Measurements from ENCODE around the gene UIMC1. TPM values are rescaled to one million over a fixed set of nuclear protein-coding genes. Genes with fewer than 3 reads are reported as not detected.

The UIMC1 gene
- total RNA-seq, 1 donor from 2014 or later, result 67.7 TPM

DNA sequence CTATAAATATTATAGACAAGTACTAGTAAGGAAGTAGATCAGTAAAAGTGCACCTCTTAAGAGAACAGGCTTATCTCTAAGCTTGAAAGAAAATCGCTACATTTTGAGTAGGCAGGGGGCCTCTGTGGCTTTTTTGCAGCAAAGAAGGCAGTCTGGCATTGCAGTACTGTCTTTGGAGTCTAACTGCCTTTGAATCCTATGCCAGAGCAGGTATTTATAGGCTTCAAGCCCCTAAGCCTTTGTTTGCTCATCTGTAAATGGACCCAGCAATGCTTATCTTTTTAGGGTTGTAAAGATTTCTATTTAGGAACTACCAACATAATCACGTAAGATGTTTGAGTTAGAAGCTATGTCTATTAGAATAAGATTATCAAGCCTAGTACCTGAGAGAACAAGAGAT is 83.8 kb downstream of the UIMC1 start:
- no peak overlapping the region for H3K4me3 Mint-ChIP-seq
- H3K36me3 ChIP-seq, result peaks cover 5% of the 10 kb centered on the region
- H3K27me3 ChIP-seq, result no peaks in the 10 kb centered on the region
- peak; percentile 20 for DNase-seq (ENCODE audit: low spot score)
- H3K9me3 Mint-ChIP-seq, result no peaks in the 10 kb centered on the region
- H3F3A ChIP-seq (ENCODE audit: low read depth), result peaks cover 23% of the 10 kb centered on the region
- no peak overlapping the region for H2AFZ ChIP-seq (replicated peaks)
- peak overlapping the region; percentile 21 for H3K4me3 ChIP-seq
- no peaks in the 10 kb centered on the region for H3K9me3 ChIP-seq (ENCODE audit: low read depth)
- peaks cover 3% of the 10 kb centered on the region for H3K79me2 ChIP-seq (ENCODE audit: low read depth)
- peaks cover 35% of the 10 kb centered on the region for H3K4me1 Mint-ChIP-seq
- no peak overlapping the region for H3K9ac ChIP-seq
- peak overlapping the region; percentile 60 for H3K27ac ChIP-seq
- H4K20me1 ChIP-seq (ENCODE audit: low read depth), result peaks cover 28% of the 10 kb centered on the region
- H3K27ac Mint-ChIP-seq, result no peak overlapping the region
- H3K36me3 Mint-ChIP-seq, result peaks cover 15% of the 10 kb centered on the region
- H3K4me2 ChIP-seq, result peak overlapping the region; percentile 72
- no peaks in the 10 kb centered on the region for H3K27me3 Mint-ChIP-seq (ENCODE audit: insufficient read depth, low read depth)
- peaks cover 29% of the 10 kb centered on the region for H3K4me1 ChIP-seq
- TF ChIP-seq EZH2 (IDR thresholded peaks at IDR 0.05) (no peak), EZH2phosphoT487 (IDR thresholded peaks at IDR 0.05) (no peak)
- TF ChIP-seq, protein P1, sequence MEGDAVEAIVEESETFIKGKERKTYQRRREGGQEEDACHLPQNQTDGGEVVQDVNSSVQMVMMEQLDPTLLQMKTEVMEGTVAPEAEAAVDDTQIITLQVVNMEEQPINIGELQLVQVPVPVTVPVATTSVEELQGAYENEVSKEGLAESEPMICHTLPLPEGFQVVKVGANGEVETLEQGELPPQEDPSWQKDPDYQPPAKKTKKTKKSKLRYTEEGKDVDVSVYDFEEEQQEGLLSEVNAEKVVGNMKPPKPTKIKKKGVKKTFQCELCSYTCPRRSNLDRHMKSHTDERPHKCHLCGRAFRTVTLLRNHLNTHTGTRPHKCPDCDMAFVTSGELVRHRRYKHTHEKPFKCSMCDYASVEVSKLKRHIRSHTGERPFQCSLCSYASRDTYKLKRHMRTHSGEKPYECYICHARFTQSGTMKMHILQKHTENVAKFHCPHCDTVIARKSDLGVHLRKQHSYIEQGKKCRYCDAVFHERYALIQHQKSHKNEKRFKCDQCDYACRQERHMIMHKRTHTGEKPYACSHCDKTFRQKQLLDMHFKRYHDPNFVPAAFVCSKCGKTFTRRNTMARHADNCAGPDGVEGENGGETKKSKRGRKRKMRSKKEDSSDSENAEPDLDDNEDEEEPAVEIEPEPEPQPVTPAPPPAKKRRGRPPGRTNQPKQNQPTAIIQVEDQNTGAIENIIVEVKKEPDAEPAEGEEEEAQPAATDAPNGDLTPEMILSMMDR (IDR thresholded peaks at IDR 0.05), result no peak

DNA sequence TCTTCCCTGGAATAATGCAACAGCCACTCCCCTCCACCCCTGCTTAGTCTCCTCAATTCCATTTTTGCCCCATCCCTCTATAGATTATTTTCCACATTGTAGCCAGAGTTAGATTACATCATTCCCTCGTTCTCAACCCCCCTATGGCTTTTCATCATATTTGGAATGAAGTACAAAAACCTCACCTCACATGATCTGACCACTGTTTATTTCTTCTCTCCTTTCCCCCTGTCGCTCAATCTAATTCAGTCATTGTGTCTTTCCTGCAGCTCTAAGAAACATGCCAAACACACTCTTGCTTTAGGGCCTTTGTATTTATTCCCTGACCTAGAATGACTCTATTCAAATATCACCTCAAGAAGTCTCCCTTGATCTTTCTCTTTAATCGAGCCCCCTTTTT is 84.9 kb downstream of the UIMC1 start:
- H3K27me3 ChIP-seq, result no peaks in the 10 kb centered on the region
- H3K4me1 ChIP-seq, result peaks cover 29% of the 10 kb centered on the region
- H3K9ac ChIP-seq, result no peak overlapping the region
- no peaks in the 10 kb centered on the region for H3K9me3 ChIP-seq (ENCODE audit: low read depth)
- H3K9me3 Mint-ChIP-seq, result no peaks in the 10 kb centered on the region
- DNase-seq (ENCODE audit: low spot score), result peak; percentile 69
- peaks cover 35% of the 10 kb centered on the region for H3K4me1 Mint-ChIP-seq
- no peaks in the 10 kb centered on the region for H3K27me3 Mint-ChIP-seq (ENCODE audit: insufficient read depth, low read depth)
- H4K20me1 ChIP-seq (ENCODE audit: low read depth), result peaks cover 34% of the 10 kb centered on the region
- peaks cover 14% of the 10 kb centered on the region for H3K36me3 Mint-ChIP-seq
- H3K79me2 ChIP-seq (ENCODE audit: low read depth), result peaks cover 3% of the 10 kb centered on the region
- no peak overlapping the region for H3K4me3 Mint-ChIP-seq
- H2AFZ ChIP-seq (replicated peaks), result no peak overlapping the region
- peak overlapping the region; percentile 0 for H3K27ac Mint-ChIP-seq
- H3K4me3 ChIP-seq, result peak overlapping the region; percentile 21
- peak overlapping the region; percentile 60 for H3K27ac ChIP-seq
- peaks cover 23% of the 10 kb centered on the region for H3F3A ChIP-seq (ENCODE audit: low read depth)
- TF ChIP-seq, protein P1 (IDR thresholded peaks at IDR 0.05), result no peak
- TF ChIP-seq EZH2 (IDR thresholded peaks at IDR 0.05), result no peak
- no peak for TF ChIP-seq EZH2phosphoT487 (IDR thresholded peaks at IDR 0.05)
- H3K36me3 ChIP-seq, result peaks cover 5% of the 10 kb centered on the region
- H3K4me2 ChIP-seq, result peak overlapping the region; percentile 72

DNA sequence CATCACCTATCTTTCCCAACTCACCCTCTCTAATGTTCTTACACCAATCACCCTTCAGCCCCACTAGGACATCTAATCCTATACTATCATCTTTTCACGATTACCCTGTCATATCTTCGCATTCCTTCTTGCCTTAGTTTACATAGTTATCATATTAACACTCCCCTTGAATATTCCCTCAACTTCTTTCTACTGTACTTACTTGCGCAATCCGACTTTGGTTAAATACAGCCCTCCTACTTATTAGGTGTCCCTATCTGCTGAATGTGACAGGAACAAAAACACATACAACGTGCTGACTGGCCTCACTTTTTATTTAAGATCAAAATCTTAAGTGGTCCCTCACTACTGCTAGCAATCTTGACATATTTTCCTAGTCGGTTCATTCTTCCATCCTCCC is 88.0 kb downstream of the UIMC1 start:
- Mint-ChIP-seq H3K4me3 (no peak overlapping the region), H3K36me3 (peaks cover 6% of the 10 kb centered on the region), H3K9me3 (no peaks in the 10 kb centered on the region), H3K27me3 (ENCODE audit: insufficient read depth, low read depth) (no peaks in the 10 kb centered on the region), H3K27ac (no peak overlapping the region), H3K4me1 (peaks cover 32% of the 10 kb centered on the region)
- H3K4me1 ChIP-seq, result peaks cover 29% of the 10 kb centered on the region
- H3K9me3 ChIP-seq (ENCODE audit: low read depth), result no peaks in the 10 kb centered on the region
- no peak for DNase-seq (ENCODE audit: low spot score)
- H3K4me2 ChIP-seq, result no peak overlapping the region
- H3K27me3 ChIP-seq, result no peaks in the 10 kb centered on the region
- H3K4me3 ChIP-seq, result no peak overlapping the region
- H3K27ac ChIP-seq, result no peak overlapping the region
- peaks cover 40% of the 10 kb centered on the region for H4K20me1 ChIP-seq (ENCODE audit: low read depth)
- peaks cover 23% of the 10 kb centered on the region for H3F3A ChIP-seq (ENCODE audit: low read depth)
- no peak overlapping the region for H3K9ac ChIP-seq
- H3K36me3 ChIP-seq, result no peaks in the 10 kb centered on the region
- H3K79me2 ChIP-seq (ENCODE audit: low read depth), result peaks cover 3% of the 10 kb centered on the region
- TF ChIP-seq EZH2phosphoT487 (IDR thresholded peaks at IDR 0.05) (no peak), EZH2 (IDR thresholded peaks at IDR 0.05) (no peak)
- TF ChIP-seq, protein P1 (IDR thresholded peaks at IDR 0.05), result no peak
- no peak overlapping the region for H2AFZ ChIP-seq (replicated peaks)
